HepG2 (cell line): ENCODE results near the gene PTBP2.

Source experiments
- POLR2AphosphoS2 ChIP-seq: IDR thresholded peaks from 2 replicates; pipeline ENCODE4 v1.6.1; 2011; ENCODE audit warnings: low read depth, low read length, improper control_type of control experiment
- TAF1 ChIP-seq: sonication (generic); formaldehyde crosslinking; IDR thresholded peaks from 2 replicates; pipeline ENCODE4 v1.4.0; 2020; ENCODE audit warnings: missing genetic modification reagents
- ZNF10 ChIP-seq: sonication (generic); formaldehyde crosslinking; IDR thresholded peaks from 2 replicates; pipeline ENCODE4 v1.4.0; 2020; ENCODE audit warnings: mild to moderate bottlenecking, low read depth, missing genetic modification reagents, borderline replicate concordance
- TF ChIP-seq, protein P1 (sequence below): sonication (generic); formaldehyde crosslinking; conservative IDR thresholded peaks from 2 replicates; pipeline ENCODE4 v1.4.0; 2020; ENCODE audit warnings: missing genetic modification reagents

DNA sequence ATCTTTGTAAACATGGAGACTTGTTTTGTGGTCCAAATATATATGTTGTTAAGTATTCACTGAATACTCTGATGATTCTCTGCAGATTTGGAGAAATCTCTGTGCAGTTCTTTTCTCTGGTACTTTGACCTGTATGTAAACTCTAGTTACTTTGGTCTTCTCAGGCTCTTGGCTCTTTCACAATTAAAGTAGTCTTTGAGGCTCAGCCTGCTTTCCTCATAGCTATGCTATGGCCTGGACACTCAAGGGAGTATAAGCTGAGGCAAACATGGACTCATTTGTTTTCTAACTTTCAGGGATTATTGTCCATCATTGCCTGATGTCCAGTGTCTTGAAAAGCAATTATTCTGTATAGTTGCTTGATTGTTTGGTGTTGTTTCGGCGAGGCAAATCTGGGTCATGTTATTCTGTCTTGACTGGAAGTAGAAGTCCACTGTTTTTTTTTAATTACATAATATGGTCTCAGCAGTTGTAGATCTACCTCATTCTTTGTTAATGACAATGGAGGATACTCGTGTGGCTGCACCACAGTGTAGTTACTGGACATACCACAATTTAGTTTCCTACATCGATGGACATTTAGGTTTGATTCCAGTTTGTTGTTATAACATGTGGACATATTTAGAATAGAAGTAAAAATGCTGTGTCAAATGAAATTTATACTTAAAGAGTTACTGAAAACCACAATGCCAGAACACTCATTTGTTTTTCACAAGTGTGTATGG is 9.2 kb downstream of the PTBP2 start:
- TF ChIP-seq, protein P1, sequence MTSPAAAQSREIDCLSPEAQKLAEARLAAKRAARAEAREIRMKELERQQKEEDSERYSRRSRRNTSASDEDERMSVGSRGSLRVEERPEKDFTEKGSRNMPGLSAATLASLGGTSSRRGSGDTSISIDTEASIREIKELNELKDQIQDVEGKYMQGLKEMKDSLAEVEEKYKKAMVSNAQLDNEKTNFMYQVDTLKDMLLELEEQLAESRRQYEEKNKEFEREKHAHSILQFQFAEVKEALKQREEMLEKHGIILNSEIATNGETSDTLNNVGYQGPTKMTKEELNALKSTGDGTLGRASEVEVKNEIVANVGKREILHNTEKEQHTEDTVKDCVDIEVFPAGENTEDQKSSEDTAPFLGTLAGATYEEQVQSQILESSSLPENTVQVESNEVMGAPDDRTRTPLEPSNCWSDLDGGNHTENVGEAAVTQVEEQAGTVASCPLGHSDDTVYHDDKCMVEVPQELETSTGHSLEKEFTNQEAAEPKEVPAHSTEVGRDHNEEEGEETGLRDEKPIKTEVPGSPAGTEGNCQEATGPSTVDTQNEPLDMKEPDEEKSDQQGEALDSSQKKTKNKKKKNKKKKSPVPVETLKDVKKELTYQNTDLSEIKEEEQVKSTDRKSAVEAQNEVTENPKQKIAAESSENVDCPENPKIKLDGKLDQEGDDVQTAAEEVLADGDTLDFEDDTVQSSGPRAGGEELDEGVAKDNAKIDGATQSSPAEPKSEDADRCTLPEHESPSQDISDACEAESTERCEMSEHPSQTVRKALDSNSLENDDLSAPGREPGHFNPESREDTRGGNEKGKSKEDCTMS (CRISPR knock-in tag), result no peak
- TF ChIP-seq POLR2AphosphoS2 (no peak), TAF1 (no peak), ZNF10 (CRISPR knock-in tag) (no peak)
